ENCODE results near the gene RABGAP1L.

- no peak for TF ChIP-seq EZH2 (IDR thresholded peaks at IDR 0.05; ENCODE audit: low read depth)
- TF ChIP-seq, protein P1, sequence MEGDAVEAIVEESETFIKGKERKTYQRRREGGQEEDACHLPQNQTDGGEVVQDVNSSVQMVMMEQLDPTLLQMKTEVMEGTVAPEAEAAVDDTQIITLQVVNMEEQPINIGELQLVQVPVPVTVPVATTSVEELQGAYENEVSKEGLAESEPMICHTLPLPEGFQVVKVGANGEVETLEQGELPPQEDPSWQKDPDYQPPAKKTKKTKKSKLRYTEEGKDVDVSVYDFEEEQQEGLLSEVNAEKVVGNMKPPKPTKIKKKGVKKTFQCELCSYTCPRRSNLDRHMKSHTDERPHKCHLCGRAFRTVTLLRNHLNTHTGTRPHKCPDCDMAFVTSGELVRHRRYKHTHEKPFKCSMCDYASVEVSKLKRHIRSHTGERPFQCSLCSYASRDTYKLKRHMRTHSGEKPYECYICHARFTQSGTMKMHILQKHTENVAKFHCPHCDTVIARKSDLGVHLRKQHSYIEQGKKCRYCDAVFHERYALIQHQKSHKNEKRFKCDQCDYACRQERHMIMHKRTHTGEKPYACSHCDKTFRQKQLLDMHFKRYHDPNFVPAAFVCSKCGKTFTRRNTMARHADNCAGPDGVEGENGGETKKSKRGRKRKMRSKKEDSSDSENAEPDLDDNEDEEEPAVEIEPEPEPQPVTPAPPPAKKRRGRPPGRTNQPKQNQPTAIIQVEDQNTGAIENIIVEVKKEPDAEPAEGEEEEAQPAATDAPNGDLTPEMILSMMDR (conservative IDR thresholded peaks at IDR 0.05) = no peak
Measured at GRCh38 chr1:174239541-174239940, 80.2 kb downstream of the RABGAP1L start.
